HEK293 (cell line): ENCODE results near the gene GTF3C5.

Experiments
- CTCF ChIA-PET: fragments of 350-600 bp; formaldehyde crosslinking; extraction: SDS; loops from one replicate; lab custom pipeline; 2021; ENCODE audit warnings: antibody characterized with exemption; lab: Yijun Ruan, JAX
- POLR2A ChIA-PET: fragments of 300-600 bp; formaldehyde crosslinking; extraction: SDS; loops from one replicate; lab custom pipeline; 2020; ENCODE audit warnings: antibody characterized with exemption, inconsistent platforms; lab: Yijun Ruan, JAX
- H3K27ac ChIP-seq: fragments of 200-500 bp; sonication (Bioruptor generic); 2 replicates; pipeline ENCODE4 v1.5.1; 2014; ENCODE audit warnings: low read depth, low read length, control low read depth, inconsistent platforms; ENCODE audit errors: extremely low read depth
- H3K36me3 ChIP-seq, 2 experiments: fragments of 200-500 bp in 1 of 2; sonication (Bioruptor generic) in 1 of 2; 1 replicate in 1 of 2; 2 replicates in 1 of 2; pipeline ENCODE4 v1.5.1; 2014 to 2017; ENCODE audit warnings: inconsistent platforms in 2 of 2, low read length in 2 of 2; ENCODE audit not compliant: control insufficient read depth in 2 of 2, insufficient read depth in 1 of 2
- H3K4me1 ChIP-seq: fragments of 200-500 bp; sonication (Bioruptor generic); 2 replicates; pipeline ENCODE4 v1.5.1; 2014; ENCODE audit warnings: mild to moderate bottlenecking, low read length, inconsistent platforms; ENCODE audit not compliant: control insufficient read depth, insufficient read depth
- H3K4me3 ChIP-seq: 2 replicates; pipeline ENCODE4 v1.5.1; 2011; ENCODE audit warnings: low read depth, mild to moderate bottlenecking, control low read depth, low read length, moderate library complexity
- H3K9me3 ChIP-seq: fragments of 200-500 bp; sonication (Bioruptor generic); 2 replicates; pipeline ENCODE4 v1.5.1; 2014; ENCODE audit warnings: low read depth, low read length, inconsistent platforms; ENCODE audit not compliant: control insufficient read depth, insufficient read depth
- EGR2 ChIP-seq: fragments of 450-650 bp; formaldehyde crosslinking; IDR thresholded peaks from 2 replicates; pipeline ENCODE4 v1.5.1; 2016; ENCODE audit warnings: low read depth, missing biosample characterization, missing genetic modification characterization
- GLIS1 ChIP-seq: fragments of 450-650 bp; formaldehyde crosslinking; IDR thresholded peaks from 2 replicates; pipeline ENCODE4 v1.5.1; 2016; ENCODE audit warnings: missing biosample characterization, missing genetic modification characterization
- HOXC10 ChIP-seq: sonication (generic); formaldehyde crosslinking; IDR thresholded peaks from 2 replicates; pipeline ENCODE4 v1.8.1; 2023; ENCODE audit warnings: mild to moderate bottlenecking, missing genetic modification reagents
- KLF7 ChIP-seq: fragments of 450-650 bp; formaldehyde crosslinking; IDR thresholded peaks from 2 replicates; pipeline ENCODE4 v1.5.1; 2016; ENCODE audit warnings: missing biosample characterization, missing genetic modification characterization, borderline replicate concordance
- KLF8 ChIP-seq: fragments of 450-650 bp; formaldehyde crosslinking; IDR thresholded peaks from 2 replicates; pipeline ENCODE4 v1.5.1; 2016; ENCODE audit warnings: missing biosample characterization, missing genetic modification characterization
- SCRT2 ChIP-seq: fragments of 450-650 bp; formaldehyde crosslinking; IDR thresholded peaks from 2 replicates; pipeline ENCODE4 v1.5.1; 2016; ENCODE audit warnings: missing biosample characterization, missing genetic modification characterization
- YY1 ChIP-seq: fragments of 450-650 bp; formaldehyde crosslinking; IDR thresholded peaks from 2 replicates; pipeline ENCODE4 v1.5.1; 2018; ENCODE audit warnings: missing biosample characterization, missing genetic modification characterization
- ZBTB17 ChIP-seq: fragments of 450-650 bp; formaldehyde crosslinking; IDR thresholded peaks from 2 replicates; pipeline ENCODE4 v1.5.1; 2016; ENCODE audit warnings: missing biosample characterization, missing genetic modification characterization
- ZFHX2 ChIP-seq: fragments of 450-650 bp; formaldehyde crosslinking; conservative IDR thresholded peaks from 2 replicates; pipeline ENCODE4 v1.5.1; 2016; ENCODE audit warnings: missing biosample characterization, missing genetic modification characterization
- ZFP3 ChIP-seq: fragments of 450-650 bp; formaldehyde crosslinking; IDR thresholded peaks from 2 replicates; pipeline ENCODE4 v1.5.1; 2016; ENCODE audit warnings: low read depth, missing biosample characterization, missing genetic modification characterization
- ZNF140 ChIP-seq: fragments of 450-650 bp; formaldehyde crosslinking; IDR thresholded peaks from 2 replicates; pipeline ENCODE4 v1.5.1; 2016; ENCODE audit warnings: missing biosample characterization, missing genetic modification characterization
- ZNF19 ChIP-seq: fragments of 450-650 bp; formaldehyde crosslinking; IDR thresholded peaks from 2 replicates; pipeline ENCODE4; 2016; ENCODE audit warnings: missing biosample characterization, missing genetic modification characterization, low read depth
- ZNF211 ChIP-seq: fragments of 450-650 bp; formaldehyde crosslinking; IDR thresholded peaks from 2 replicates; pipeline ENCODE4 v1.5.1; 2016; ENCODE audit warnings: low read depth, missing biosample characterization, missing genetic modification characterization
- ZNF292 ChIP-seq: fragments of 450-650 bp; formaldehyde crosslinking; IDR thresholded peaks from 2 replicates; pipeline ENCODE4 v1.5.1; 2016; ENCODE audit warnings: low read depth, missing biosample characterization, missing genetic modification characterization, borderline replicate concordance
- ZNF324 ChIP-seq: fragments of 450-650 bp; formaldehyde crosslinking; IDR thresholded peaks from 2 replicates; pipeline ENCODE4 v1.5.1; 2016; ENCODE audit warnings: missing biosample characterization, missing genetic modification characterization
- ZNF366 ChIP-seq: fragments of 450-650 bp; formaldehyde crosslinking; conservative IDR thresholded peaks from 2 replicates; pipeline ENCODE4 v1.5.1; 2016; ENCODE audit warnings: missing biosample characterization, missing genetic modification characterization
- ZNF501 ChIP-seq: fragments of 450-650 bp; formaldehyde crosslinking; IDR thresholded peaks from 2 replicates; pipeline ENCODE4 v1.5.1; 2016; ENCODE audit warnings: missing biosample characterization, missing genetic modification characterization
- ZNF530 ChIP-seq: fragments of 450-650 bp; formaldehyde crosslinking; IDR thresholded peaks from 2 replicates; pipeline ENCODE4 v1.5.1; 2016; ENCODE audit warnings: low read depth, missing biosample characterization, missing genetic modification characterization
- ZNF701 ChIP-seq: fragments of 450-650 bp; formaldehyde crosslinking; IDR thresholded peaks from 2 replicates; pipeline ENCODE4 v1.5.1; 2016; ENCODE audit warnings: missing biosample characterization, missing genetic modification characterization
- ZNF707 ChIP-seq: fragments of 450-650 bp; formaldehyde crosslinking; IDR thresholded peaks from 2 replicates; pipeline ENCODE4 v1.5.1; 2016; ENCODE audit warnings: missing biosample characterization, missing genetic modification characterization
- ZNF777 ChIP-seq: fragments of 450-650 bp; formaldehyde crosslinking; IDR thresholded peaks from 2 replicates; pipeline ENCODE4 v1.5.1; 2017; ENCODE audit warnings: missing biosample characterization, missing genetic modification characterization, borderline replicate concordance
- ZSCAN16 ChIP-seq: fragments of 450-650 bp; formaldehyde crosslinking; IDR thresholded peaks from 2 replicates; pipeline ENCODE4 v1.5.1; 2016; ENCODE audit warnings: missing biosample characterization, missing genetic modification characterization
- TF ChIP-seq, protein P1 (sequence below): fragments of 450-650 bp; formaldehyde crosslinking; IDR thresholded peaks from 2 replicates; pipeline ENCODE4 v1.5.1; 2016; ENCODE audit warnings: missing biosample characterization, missing genetic modification characterization
- TF ChIP-seq, protein P2 (sequence below): fragments of 450-650 bp; formaldehyde crosslinking; IDR thresholded peaks from 2 replicates; pipeline ENCODE4 v1.5.1; 2016; ENCODE audit warnings: missing biosample characterization, missing genetic modification characterization
- TF ChIP-seq, protein P3 (sequence below): fragments of 450-650 bp; formaldehyde crosslinking; IDR thresholded peaks from 2 replicates; pipeline ENCODE4 v1.5.1; 2016; ENCODE audit warnings: missing biosample characterization, missing genetic modification characterization, borderline replicate concordance

The GTF3C5 gene

DNA sequence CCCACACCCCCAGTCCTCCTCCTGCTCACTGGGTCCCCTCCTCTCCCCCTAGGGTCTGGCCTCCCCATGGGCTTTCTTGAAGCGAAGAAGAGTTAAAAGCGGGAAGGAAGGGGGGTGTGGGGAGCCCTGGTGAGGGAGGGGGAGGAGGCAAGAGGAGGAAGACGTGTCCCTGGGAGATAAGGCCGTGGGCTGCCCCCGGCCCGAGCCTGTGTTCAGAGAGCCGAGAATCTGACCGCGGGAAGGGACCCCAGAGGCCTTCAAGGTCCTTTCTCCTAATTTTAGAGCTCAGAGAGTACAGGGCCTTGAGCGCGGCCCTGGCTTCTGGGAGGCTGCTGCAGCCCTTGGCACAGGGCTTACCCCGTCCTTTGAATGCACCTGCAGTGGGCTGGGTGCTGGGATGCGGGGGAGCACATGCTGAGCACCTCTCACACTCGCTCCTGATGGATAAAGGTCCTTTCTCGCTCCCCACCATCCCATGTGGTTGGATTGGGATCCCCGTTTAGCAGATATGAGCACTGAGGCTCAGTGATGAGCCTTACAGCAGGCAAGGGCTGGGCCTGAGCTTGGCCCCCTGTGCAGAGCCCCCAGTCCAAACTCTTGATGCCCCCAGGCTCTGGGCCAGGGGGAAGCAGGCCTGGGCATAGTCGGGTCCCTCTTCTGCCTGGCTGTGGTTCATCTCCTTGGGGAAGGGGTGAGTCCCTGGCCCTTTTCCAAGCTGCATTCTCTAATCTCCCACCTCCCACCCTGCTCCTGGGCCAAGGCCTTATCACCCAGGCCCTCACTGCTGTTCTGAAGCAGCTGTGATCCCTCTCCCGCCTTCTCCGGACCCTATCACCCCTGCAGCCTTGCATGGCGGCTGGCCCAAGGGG lies 46.4 kb upstream of the GTF3C5 start:
- H3K4me1 ChIP-seq: no peaks in the 10 kb centered on the region

DNA sequence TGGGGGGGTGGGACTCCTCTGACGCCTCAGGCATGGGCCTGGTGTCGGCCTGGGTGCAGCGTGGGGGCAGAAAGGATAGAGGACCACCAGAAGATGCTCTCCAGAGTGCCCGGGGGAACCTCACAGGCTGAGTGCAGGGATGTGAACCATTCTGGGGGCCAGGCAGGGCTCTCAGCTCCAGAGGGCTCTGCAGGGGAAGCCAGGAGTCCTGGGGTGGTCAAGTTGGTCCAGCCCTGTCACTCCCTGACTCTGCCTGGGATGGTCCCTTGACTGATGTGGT lies 45.8 kb upstream of the GTF3C5 start:
- no peaks in the 10 kb centered on the region for H3K9me3 ChIP-seq
- CTCF ChIA-PET: interaction anchor here (1.3 to 1.5 kb wide), 2 partner anchors 10 to 37 kb away, joined by 3 to 5 read pairs; no protein-coding TSS in a partner anchor
- TF ChIP-seq HOXC10 (CRISPR knock-in tag): no peak
- no peak for TF ChIP-seq ZNF366
- TF ChIP-seq SCRT2 (tag by site-specific recombination): no peak
- no peak for TF ChIP-seq ZNF324 (tag by site-specific recombination)
- TF ChIP-seq, protein P1, sequence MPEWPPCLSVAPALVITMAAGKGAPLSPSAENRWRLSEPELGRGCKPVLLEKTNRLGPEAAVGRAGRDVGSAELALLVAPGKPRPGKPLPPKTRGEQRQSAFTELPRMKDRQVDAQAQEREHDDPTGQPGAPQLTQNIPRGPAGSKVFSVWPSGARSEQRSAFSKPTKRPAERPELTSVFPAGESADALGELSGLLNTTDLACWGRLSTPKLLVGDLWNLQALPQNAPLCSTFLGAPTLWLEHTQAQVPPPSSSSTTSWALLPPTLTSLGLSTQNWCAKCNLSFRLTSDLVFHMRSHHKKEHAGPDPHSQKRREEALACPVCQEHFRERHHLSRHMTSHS (tag by site-specific recombination): no peak
- TF ChIP-seq ZNF292: no peak
- TF ChIP-seq EGR2 (tag by site-specific recombination): no peak
- TF ChIP-seq ZNF19 (tag by site-specific recombination): no peak
- no peak for TF ChIP-seq ZNF530 (tag by site-specific recombination)
- TF ChIP-seq ZFHX2 (tag by site-specific recombination): no peak
- TF ChIP-seq, protein P2, sequence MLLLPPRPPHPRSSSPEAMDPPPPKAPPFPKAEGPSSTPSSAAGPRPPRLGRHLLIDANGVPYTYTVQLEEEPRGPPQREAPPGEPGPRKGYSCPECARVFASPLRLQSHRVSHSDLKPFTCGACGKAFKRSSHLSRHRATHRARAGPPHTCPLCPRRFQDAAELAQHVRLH (tag by site-specific recombination): no peak
- no peak for TF ChIP-seq ZNF211 (tag by site-specific recombination)
- TF ChIP-seq, all 188 proteins: peak for 0
- H3K4me3 ChIP-seq: no peak overlapping the region
- no peaks in the 10 kb centered on the region for H3K36me3 ChIP-seq
- H3K27ac ChIP-seq: no peak overlapping the region
- POLR2A ChIA-PET: interaction anchor here (0.7 kb wide), 1 partner anchor 493 kb away, joined by 3 read pairs; no protein-coding TSS in a partner anchor
- no peaks in the 10 kb centered on the region for H3K4me1 ChIP-seq

More for the DNA sequence above, 46.4 kb upstream of the GTF3C5 start:
- ChIA-PET POLR2A (interaction anchor here (0.7 kb wide), 1 partner anchor 492 kb away, joined by 3 read pairs; no protein-coding TSS in a partner anchor), CTCF (interaction anchor here (1.1 kb wide), 1 partner anchor 9 kb away, joined by 3 read pairs; no protein-coding TSS in a partner anchor)
- H3K4me3 ChIP-seq: no peak overlapping the region
- H3K36me3 ChIP-seq: no peaks in the 10 kb centered on the region
- H3K27ac ChIP-seq: no peak overlapping the region
- TF ChIP-seq KLF7 (tag by site-specific recombination) (no peak), ZNF501 (tag by site-specific recombination) (no peak), YY1 (tag by site-specific recombination) (no peak), ZNF777 (tag by site-specific recombination) (no peak), GLIS1 (no peak), ZFP3 (tag by site-specific recombination) (no peak), ZNF140 (tag by site-specific recombination) (no peak), ZBTB17 (tag by site-specific recombination) (no peak), ZSCAN16 (tag by site-specific recombination) (no peak), ZNF707 (tag by site-specific recombination) (no peak), ZNF701 (tag by site-specific recombination) (no peak), KLF8 (tag by site-specific recombination) (no peak)
- TF ChIP-seq, protein P3, sequence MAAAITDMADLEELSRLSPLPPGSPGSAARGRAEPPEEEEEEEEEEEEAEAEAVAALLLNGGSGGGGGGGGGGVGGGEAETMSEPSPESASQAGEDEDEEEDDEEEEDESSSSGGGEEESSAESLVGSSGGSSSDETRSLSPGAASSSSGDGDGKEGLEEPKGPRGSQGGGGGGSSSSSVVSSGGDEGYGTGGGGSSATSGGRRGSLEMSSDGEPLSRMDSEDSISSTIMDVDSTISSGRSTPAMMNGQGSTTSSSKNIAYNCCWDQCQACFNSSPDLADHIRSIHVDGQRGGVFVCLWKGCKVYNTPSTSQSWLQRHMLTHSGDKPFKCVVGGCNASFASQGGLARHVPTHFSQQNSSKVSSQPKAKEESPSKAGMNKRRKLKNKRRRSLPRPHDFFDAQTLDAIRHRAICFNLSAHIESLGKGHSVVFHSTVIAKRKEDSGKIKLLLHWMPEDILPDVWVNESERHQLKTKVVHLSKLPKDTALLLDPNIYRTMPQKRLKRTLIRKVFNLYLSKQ (tag by site-specific recombination): no peak
- no peaks in the 10 kb centered on the region for H3K9me3 ChIP-seq
